ENCODE results near the gene ACSBG1.
A peak's percentile ranks its signal among the peaks of the same experiment; 100 is the strongest.

DNA sequence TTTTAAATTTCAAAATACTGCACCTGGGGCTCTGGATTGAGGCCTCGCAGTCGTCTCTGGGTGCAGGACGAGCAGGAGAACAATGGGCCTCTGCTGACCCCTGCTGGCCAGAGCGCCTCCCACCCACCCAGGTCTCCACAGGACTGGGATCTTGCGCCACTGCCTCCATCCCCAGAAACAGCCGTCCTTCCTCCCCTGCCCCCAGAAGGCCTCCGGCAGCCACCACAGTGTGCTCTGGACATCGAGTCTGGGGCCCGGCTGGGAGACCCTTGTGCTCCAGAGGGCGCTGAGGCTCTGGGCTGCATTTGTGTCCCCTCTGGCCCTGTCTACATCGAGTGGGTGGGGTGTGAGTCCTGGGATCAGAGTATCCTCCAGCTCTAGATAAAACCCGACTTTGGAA, 6.7 kb upstream of the ACSBG1 start:
- TF ChIP-seq POLR2A (IDR thresholded peaks at IDR 0.05), result no peak
- TF ChIP-seq CTCF (IDR thresholded peaks at IDR 0.05), result peak; percentile 86 to 88
